AG09309 (cell line): ENCODE measurements around the gene VSTM2B.

Source experiments
- DNase-seq: peaks from one replicate; pipeline ENCODE4 v3.0.0-alpha.2; 2010; ENCODE audit warnings: low read depth
- H3K4me3 ChIP-seq: 2 replicates; pipeline ENCODE4 v1.5.1; 2011; ENCODE audit warnings: mild to moderate bottlenecking, low read depth, low read length, moderate library complexity; ENCODE audit not compliant: control insufficient read depth
- TF ChIP-seq, protein P1 (sequence below): IDR thresholded peaks from 2 replicates; pipeline ENCODE4 v1.5.1; 2011; ENCODE audit warnings: mild to moderate bottlenecking, low read depth, low read length, inconsistent platforms; ENCODE audit not compliant: insufficient read depth, control insufficient read depth; ENCODE audit errors: missing control alignments

VSTM2B gene

DNA sequence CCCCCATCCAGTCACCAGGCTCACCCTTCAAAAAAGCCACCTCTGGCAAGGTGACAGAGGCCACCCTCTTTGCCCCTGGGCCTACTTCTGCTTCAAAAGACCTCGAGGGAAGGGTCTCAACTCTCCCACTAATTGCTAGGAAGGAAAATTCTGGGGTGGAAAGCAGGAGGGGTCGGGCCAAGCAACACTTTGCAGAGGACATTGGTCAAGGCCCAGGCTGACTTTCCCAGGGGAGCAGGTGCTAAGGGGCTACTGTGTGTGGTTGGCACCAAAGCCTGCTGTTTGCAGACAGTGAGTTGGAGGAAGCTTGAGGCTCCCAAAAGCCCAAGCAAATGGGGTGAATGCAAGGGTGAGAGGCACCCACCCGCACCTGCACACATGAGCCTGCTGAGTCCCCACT, 28.6 kb upstream of the VSTM2B start:
- no peak for DNase-seq
- no peak overlapping the region for H3K4me3 ChIP-seq
- TF ChIP-seq, protein P1, sequence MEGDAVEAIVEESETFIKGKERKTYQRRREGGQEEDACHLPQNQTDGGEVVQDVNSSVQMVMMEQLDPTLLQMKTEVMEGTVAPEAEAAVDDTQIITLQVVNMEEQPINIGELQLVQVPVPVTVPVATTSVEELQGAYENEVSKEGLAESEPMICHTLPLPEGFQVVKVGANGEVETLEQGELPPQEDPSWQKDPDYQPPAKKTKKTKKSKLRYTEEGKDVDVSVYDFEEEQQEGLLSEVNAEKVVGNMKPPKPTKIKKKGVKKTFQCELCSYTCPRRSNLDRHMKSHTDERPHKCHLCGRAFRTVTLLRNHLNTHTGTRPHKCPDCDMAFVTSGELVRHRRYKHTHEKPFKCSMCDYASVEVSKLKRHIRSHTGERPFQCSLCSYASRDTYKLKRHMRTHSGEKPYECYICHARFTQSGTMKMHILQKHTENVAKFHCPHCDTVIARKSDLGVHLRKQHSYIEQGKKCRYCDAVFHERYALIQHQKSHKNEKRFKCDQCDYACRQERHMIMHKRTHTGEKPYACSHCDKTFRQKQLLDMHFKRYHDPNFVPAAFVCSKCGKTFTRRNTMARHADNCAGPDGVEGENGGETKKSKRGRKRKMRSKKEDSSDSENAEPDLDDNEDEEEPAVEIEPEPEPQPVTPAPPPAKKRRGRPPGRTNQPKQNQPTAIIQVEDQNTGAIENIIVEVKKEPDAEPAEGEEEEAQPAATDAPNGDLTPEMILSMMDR = no peak

DNA sequence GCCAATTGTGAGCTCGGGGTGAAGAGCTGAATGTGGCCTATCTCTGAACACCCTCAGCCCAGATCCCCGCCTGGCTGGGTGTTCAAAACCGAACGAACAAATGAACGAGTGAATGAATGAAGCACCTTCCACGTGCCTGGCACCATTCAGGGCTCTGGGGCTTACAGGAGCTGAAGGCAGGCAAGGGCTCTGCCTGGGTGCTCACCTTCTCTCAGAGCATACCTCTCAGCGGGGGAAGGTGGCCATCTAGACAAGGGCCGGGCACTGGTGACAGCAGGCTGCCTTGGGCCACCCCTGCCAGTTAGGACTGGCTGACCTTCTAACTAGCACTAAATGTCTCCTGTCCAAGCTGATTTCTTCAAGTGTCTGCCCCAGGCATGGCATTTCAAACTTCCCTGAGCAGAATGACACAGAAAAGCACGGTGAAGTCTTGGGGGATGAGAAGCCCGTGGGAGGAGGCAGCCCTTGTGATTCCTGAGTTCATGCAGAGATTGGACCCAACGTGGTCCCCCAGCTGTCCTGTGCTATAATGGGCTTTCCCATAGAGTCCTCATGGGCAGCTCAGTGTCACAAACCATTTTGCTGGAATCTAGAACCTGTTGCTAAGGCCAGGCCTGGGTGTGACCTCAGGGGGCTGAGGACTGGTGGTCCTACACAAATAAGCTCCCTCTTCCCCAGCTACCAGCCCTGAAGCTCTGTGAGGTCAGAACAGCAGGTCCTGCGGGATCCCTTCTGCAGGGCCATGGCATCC, 27.9 kb upstream of the VSTM2B start:
- no peak for DNase-seq
- no peak overlapping the region for H3K4me3 ChIP-seq
- TF ChIP-seq, protein P1 = no peak

DNA sequence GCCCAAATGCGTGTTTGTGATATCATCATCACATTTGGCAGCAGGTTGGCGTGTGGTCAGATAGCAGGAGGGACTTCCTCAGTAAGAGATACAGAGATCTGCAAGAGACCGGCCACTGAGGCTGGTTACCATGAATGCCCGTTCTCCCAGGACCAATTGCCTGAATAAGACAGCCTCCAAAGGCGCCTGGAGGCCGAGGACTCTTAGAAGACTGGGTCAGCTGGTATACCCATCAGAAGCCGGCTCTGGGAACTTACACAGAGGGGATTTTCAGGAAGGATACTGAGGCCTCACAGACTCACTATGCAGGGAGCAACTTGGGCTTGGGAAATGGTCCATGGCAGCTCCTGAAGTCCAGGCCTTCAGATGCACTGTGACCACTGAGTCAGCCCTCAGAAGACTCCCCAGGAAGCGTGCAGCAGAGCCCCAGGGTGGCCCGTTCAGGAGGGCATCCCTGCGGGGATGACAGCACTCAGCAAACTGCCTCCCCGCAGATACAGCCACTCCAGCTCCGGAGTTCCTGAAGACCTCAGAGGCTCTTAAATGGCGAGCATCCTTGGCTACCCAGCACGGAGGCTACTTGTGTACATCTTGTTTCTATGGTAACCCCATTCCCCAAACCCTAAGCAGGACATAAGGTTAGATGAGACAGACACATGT, 26.4 kb upstream of the VSTM2B start:
- no peak for DNase-seq
- no peak overlapping the region for H3K4me3 ChIP-seq
- TF ChIP-seq, protein P1 = no peak

DNA sequence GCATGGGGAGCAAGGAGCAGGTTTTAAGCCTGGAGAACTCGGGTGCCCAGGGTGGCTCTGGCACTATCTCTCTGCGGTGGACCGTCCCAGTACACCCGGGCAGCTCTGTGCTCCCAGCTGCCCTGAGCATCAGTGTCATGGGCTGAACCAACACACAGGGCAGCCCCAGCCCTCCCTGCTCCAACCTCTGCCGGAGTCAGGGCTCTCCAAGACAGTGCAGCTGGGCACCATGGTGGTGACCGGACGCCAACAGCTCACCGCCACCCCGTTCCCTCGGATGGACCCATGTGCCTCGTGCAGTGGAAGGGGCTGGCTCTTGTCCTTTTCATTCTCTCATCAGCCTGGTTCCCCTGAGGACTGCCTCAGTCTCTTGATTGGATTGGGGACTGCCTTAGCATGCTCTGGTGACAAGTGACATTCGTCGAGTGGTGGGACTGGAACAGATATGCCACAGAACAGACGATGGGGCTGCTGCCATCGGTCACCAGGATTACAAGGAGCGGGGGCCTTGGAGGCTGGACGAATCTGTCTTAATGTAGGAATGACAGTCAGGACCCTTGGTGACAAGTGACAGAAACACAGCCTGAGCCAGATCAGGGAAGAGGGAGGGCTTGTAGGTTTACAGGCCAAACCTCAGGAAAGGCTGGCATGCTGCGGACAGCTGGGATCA, 25.7 kb upstream of the VSTM2B start:
- TF ChIP-seq, protein P1 = no peak
- H3K4me3 ChIP-seq = no peak overlapping the region
- no peak for DNase-seq

DNA sequence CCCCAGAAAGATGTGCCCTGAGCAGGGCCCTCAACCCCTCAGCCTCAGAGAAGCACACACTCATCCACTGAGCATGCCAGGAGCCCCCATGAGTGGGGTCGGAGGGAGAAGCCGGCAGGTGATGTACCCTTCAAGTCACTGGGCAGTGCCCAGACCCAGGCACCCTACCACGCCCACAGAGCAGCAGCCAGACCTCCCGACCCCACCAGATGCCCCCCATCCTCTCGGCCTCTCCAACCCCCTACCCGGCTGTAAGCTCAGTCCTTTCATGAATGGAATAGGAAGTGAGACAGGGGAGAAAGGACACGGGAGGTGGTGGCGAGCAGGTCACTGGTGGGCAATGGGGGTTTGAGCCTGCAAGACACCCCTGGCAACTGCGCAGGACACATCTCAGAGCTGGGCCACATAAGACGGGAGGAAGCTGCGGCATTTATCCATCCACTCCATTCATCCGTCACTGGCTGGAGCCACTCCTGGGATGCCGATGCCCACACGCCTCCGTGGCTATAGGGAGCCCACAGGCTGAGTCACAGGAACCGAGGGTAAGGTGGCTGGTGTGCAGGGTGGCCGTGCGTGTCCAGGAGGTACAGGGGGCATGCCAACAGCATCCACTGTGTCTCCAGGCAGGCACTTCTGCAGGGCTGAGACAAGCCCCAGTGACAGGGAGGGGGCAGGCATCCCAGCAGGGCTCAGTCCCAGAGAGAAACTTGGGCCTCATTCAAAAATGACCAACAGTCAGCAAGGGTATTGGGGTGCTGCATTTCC, 23.8 kb upstream of the VSTM2B start:
- DNase-seq = no peak

DNA sequence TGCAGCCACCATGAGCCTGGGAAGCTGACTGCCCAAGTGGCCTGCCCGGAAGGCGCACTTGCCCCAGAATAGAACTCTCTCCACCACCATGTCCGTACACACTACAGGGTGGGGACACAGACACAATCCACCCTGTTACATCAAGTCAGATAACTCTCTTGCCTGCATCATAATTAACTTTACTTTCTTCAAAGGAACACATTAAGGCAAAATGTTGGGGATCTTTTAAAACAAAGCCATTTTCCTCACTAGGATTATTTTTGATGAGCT, 23.3 kb upstream of the VSTM2B start:
- TF ChIP-seq, protein P1 = no peak
- no peak overlapping the region for H3K4me3 ChIP-seq
- DNase-seq = no peak

More for the DNA sequence above, 23.8 kb upstream of the VSTM2B start:
- TF ChIP-seq, protein P1 = no peak
- no peak overlapping the region for H3K4me3 ChIP-seq
